K562 (cell line): ENCODE data around the gene PSME1.

ENCODE experiments used
- ELF1 ChIP-seq: fragments of 200-800 bp; sonication (Bioruptor generic); IDR thresholded peaks from 2 replicates; pipeline ENCODE4 v1.6.1; 2016; ENCODE audit warnings: missing genetic modification characterization, missing compliant biosample characterization
- EZH2 ChIP-seq: IDR thresholded peaks from 2 replicates; pipeline ENCODE4 v1.6.1; 2012; ENCODE audit warnings: low read depth, mild to moderate bottlenecking, inconsistent platforms, low read length, borderline replicate concordance
- MAX ChIP-seq: sonication (generic); formaldehyde crosslinking; IDR thresholded peaks from 2 replicates; pipeline ENCODE4 v1.9.0; 2022; ENCODE audit warnings: mild to moderate bottlenecking, missing genetic modification reagents
- MCM2 ChIP-seq: fragments of 450-650 bp; IDR thresholded peaks from 2 replicates; pipeline ENCODE4 v1.6.1; 2017; ENCODE audit warnings: low read depth, mild to moderate bottlenecking
- SPI1 ChIP-seq: IDR thresholded peaks from 2 replicates; pipeline ENCODE4 v1.6.1; 2011; ENCODE audit warnings: low read depth, low read length, control low read depth, borderline replicate concordance

GRCh38 chr14:24144451-24144850, 8.5 kb downstream of the PSME1 start:
- TF ChIP-seq MCM2: no peak
- TF ChIP-seq EZH2: no peak
- no peak for TF ChIP-seq SPI1
- no peak for TF ChIP-seq ELF1 (tag)
- TF ChIP-seq MAX (CRISPR knock-in tag): no peak
